HG03135 (cell line): Measurements from ENCODE around the gene RNGTT.
"Not testable (repeated sequence)": the region's sequence is repeated elsewhere in the genome, so short reads cannot be mapped to it uniquely, and the experiment has no call there.

Experiments used
- ATAC-seq: cut with Tn5 transposase; IDR thresholded peaks from one replicate; pipeline ENCODE4 v1.9.1; 2021; ENCODE audit warnings: mild to moderate bottlenecking, moderate library complexity; ENCODE audit not compliant: unreplicated experiment

The RNGTT gene

DNA sequence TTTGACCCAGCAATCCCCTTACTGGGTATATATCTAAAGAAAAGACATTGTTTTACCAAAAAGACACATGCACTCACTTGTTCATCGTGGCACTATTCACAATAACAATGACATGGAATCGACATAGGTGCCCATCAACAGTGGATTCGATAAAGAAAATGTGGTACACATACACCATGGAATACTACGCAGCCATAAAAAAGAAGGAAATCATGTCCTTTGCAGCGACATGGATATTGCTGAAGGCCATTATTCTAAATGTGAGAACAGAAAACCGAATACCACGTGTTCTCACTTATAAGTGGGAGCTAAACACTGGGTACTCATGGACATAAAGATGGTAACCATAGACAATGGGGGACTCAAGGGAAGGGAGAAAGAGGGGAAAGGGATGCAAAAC is 222.3 kb downstream of the RNGTT start:
- ATAC-seq: no peak

- ATAC-seq: no peak
Measured at GRCh38 chr6:88734544-88734943, 228.9 kb downstream of the RNGTT start.

DNA sequence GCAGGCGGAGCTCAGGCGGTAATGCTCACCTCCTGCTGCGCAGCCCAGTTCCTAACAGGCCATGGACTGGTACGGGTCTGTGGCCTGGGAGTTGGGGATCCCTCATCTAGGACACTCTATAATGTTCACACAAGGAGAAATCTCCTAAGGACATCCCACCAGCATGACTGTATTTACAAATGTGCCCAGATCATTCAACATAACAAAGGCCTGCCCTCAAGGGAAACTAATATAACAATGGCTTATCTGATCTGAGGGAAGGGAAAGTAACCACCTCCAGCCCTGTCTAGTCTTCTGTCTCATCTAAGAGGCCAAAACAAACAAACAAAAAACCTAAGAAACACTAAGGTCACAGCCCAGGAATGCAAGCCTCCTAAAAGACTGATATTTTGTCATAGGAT is 232.8 kb downstream of the RNGTT start:
- ATAC-seq: no peak

DNA sequence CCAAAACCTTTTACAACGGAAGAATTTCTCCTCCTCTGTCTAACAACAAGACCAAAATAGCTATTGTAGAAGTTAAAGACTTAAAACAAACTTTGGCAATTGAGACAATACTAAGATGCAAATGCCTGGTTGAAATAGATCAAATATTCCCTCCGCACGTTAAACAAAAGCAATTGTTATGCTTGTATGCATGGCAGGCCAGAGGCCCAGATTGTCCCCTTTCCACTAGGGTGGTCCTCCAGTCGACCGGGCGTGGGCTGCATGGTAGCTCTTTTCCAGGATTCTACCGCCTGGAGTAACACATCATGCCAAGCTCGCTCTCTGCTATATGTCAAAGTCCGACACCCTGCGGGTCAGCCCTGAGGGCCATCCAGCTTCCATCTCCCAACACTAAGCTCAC is 234.7 kb downstream of the RNGTT start:
- no peak for ATAC-seq

DNA sequence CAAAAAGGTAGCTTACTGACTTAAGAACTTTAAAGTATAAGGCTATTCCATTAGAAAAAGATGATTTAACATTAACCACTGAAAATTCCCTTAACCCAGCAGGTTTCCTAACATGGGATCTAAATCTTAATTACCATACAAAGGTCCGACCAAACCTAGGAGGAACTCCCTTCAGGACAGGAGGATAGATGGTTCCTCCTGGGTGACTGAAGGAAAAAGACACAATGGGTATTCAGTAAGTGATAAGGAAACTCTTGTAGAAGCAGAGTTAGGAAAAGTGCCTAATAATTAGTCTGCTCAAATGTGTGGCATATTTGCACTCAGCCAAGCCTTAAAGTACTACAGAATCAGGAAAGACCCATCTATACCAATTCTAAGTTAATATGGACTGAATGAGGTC is 237.0 kb downstream of the RNGTT start:
- not testable (repeated sequence) for ATAC-seq

DNA sequence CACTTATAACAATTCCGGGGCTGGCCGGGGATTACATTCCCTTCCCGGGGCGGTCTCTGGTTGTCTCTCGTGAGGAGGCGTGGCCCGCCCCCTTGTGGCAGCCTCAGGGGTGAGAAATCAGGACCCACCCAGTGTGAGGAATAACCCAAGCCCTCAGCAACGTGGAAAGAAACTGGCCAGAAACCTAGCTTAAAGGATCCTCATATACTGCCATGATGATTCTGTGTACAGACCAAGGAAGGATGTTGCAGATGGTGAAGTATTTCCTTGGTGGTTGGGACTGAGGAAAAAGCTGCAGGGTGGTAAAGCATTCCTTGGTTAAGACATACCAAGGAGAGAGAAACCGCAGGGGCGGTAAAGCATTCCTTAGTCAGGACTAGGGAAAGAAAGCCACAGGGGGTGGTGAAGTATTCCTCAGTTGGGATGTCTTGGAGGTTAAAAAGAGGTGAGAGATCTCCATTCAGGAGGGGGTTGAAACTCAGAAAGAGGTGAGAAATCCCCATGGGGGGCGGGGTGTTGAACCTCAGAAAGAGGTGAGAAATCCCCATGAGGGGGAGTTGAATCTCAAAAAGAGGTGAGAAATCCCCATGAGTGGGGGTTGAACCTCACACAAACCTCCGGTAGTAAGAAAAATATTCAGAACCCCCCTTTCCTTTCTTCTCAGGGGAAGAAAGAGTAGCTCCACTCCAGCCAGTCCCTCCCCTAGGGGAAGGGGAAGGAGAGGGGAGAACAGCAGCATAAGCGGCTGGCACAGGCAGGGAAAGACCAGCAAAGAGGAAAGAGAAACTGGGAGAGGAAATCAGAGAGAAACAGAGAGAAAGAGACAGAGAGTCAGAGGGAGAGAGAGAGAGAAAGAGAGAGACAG is 238.1 kb downstream of the RNGTT start:
- no peak for ATAC-seq

GRCh38 chr6:88722686-88723085 is 240.7 kb downstream of the RNGTT start:
- no peak for ATAC-seq

GRCh38 chr6:88716399-88716798 is 247.0 kb downstream of the RNGTT start:
- ATAC-seq: not testable (repeated sequence)

DNA sequence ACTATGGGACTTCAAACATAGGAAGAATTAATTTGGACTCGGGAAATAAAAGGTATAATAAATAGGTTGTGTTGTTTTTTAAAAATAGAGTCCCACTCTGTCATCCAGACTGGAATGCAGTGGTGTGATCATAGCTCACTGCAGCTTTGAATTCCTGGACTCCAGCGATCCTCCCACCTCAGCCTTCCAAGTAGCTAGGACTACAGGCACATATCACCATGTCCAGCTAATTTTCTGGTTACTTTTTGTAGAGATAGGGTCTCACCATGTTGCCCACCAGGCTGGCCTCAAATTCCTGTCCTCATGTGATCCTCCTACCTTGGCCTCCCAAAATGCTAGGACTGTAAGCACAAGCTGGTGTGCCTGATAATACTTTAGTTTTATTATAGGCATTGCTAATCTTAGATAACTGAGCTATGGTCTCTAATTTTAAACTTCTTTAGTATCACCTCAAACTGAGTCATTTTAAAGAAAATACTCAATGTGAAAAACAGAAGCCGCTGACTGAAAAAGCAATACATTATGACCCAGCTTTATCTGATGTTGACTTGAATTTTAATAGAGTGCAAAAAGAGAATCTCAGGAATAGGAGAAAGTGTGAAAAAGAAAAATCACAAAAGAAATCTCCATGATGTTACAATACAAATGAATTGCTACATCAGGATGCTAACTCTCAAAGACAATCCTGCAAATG is 251.0 kb downstream of the RNGTT start:
- no peak for ATAC-seq

GRCh38 chr6:88709819-88710246 is 253.6 kb downstream of the RNGTT start:
- ATAC-seq: no peak

DNA sequence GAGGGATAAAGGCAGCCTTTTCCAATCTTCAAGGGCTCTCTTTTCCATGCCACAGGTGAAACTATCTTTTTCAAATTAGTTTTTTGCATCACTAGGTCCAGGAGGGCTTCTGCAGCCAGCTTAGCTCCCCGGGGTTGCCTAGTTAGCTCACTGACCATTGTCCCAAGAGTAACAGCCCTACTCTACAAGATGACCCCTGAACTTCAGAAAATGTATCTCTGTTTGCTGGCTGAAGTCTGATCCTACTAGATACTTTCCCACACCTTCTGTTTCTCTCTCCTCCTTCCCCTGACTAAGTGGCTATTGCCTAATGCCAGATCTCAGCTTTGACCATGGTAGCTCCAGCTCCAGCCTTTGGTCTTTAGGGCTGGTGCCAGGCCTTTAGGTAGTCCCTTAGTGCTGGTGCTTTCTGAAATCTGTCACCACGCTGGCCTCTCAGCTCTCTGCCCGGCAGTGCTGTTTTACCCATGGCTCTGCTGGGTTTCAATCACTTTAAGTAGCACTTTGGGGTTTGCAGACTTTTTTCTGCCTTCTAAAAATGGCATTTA is 255.1 kb downstream of the RNGTT start:
- no peak for ATAC-seq

- ATAC-seq: peak; percentile 74
Measured at GRCh38 chr6:88705601-88706000, 257.8 kb downstream of the RNGTT start.

- ATAC-seq: no peak
Measured at GRCh38 chr6:88704980-88705379, 258.4 kb downstream of the RNGTT start.

GRCh38 chr6:88702956-88703556 is 260.4 kb downstream of the RNGTT start:
- no peak for ATAC-seq

DNA sequence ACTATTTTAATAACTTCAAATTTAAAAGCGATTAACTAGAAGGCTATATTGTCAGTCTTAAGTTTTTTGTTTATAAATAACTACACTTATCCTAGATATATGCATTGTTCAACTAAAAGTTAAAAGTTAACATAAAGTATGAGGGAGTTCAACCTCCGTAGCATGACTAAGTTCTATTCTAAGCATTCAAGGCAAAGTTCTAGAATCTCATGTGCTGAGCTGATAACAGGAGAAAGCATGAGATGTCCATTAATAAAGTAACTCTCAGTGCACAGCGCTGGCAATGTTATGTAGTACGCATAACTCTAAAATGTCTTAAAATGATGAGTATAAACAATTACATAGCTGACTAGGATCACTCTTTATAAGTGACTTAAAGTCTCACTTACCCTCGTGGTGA is 264.8 kb downstream of the RNGTT start:
- no peak for ATAC-seq

DNA sequence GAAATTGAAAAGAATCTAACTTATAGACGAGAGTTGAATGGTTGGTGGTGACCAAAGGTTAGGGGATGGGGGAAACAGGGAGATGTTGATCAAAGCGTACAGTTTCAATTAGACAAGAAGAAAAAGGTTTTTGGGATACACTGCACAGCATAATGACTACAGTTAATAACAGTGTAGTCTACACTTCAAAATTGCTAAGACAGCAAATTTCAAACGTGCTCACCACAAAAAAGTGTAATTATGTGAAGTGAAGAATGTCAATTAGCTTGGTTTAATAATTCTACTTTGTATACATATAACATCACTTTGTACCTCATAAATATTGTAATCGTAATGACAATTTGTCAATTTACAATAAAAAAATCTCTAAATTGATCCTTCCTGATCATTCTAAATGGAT is 267.5 kb downstream of the RNGTT start:
- no peak for ATAC-seq

GRCh38 chr6:88683734-88684133 is 279.7 kb downstream of the RNGTT start:
- no peak for ATAC-seq

DNA sequence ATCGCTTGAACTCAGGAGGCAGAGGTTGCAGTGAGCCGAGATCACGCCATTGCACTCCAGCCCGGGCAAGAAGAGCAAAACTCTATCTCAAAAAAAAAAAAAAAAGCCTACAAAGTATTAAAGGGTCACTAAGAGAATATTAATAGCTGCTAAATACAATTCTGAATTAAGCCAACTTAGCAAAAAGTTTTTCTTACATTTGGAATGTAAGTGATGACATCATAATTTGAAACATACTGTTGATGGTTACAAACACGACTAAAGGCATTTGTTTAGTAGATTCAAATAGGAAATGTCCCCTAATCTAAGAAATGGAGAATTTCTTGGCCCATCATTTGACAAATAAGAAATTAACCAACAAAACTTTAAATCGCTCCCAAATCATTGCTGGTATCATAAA is 282.8 kb downstream of the RNGTT start:
- no peak for ATAC-seq

- no peak for ATAC-seq
Measured at GRCh38 chr6:88679841-88680240, 283.6 kb downstream of the RNGTT start.

DNA sequence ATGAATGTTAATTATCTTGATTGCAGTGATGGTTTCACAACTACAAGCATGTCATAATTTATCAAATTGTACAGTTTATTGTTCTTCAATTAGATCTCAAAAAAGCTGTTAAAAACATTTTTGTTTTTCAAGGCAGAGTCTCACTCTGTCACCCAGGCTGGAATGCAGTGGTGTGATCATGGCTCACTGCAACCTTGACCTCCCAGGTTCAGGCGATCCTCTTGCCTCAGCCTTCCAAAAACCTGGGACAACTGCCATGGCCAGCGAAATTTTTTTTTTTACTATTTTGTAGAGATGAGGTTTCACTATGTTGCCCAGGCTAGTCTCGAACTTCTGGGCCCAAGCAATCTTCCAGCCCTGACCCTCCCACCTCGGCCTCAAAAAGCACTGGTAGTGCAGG is 286.1 kb downstream of the RNGTT start:
- no peak for ATAC-seq

- no peak for ATAC-seq
Measured at GRCh38 chr6:88671624-88672023, 291.8 kb downstream of the RNGTT start.

- ATAC-seq: no peak
Measured at GRCh38 chr6:88670369-88670768, 293.0 kb downstream of the RNGTT start.
